CD4-positive, alpha-beta T cell (primary cell): ENCODE results near the gene PIK3AP1. TPM values are rescaled to one million over a fixed set of nuclear protein-coding genes. Genes with fewer than 3 reads are reported as not detected.

Source experiments
- ATAC-seq: fragments of 200-7000 bp; cut with Tn5 transposase; one replicate; pipeline ENCODE4 v1.10.0; 2022; ENCODE audit warnings: mild to moderate bottlenecking; ENCODE audit not compliant: poor library complexity
- CTCF ChIA-PET: fragments of 350-600 bp; sonication (Branson Sonifier 250); formaldehyde crosslinking; loops from one replicate; lab custom pipeline; 2021; ENCODE audit warnings: antibody characterized with exemption, inconsistent platforms; lab: Charles Lee
- POLR2A ChIA-PET: fragments of 350-600 bp; sonication (Branson Sonifier 250); formaldehyde crosslinking; loops from one replicate; lab custom pipeline; 2021; ENCODE audit warnings: antibody characterized with exemption, inconsistent platforms; lab: Charles Lee
- DNase-seq, 14 experiments: peaks; one replicate each; pipeline ENCODE4 v3.0.0-alpha.2; 2013 to 2020; ENCODE audit warnings: mixed read lengths in 2 of 14
- H3K27ac ChIP-seq, 2 donors: one replicate each; pipeline versions ENCODE4 v1.5.1 to v1.7.0; 2013; ENCODE audit warnings: low read length in 2 of 2, low read depth in 1 of 2, mild to moderate bottlenecking in 1 of 2
- H3K27me3 ChIP-seq, 2 experiments: 1 replicate in 1 of 2; 2 replicates in 1 of 2; pipeline versions ENCODE4 v1.6.1 to v1.7.0; 2013; ENCODE audit warnings: low read length in 2 of 2, control low read depth in 1 of 2, mild to moderate bottlenecking in 1 of 2, moderate library complexity in 1 of 2; ENCODE audit not compliant: insufficient read depth in 2 of 2, control insufficient read depth in 1 of 2
- H3K36me3 ChIP-seq: one replicate; pipeline ENCODE4 v1.6.1; 2013; ENCODE audit warnings: low read length, control low read depth; ENCODE audit not compliant: insufficient read depth
- H3K4me1 ChIP-seq: one replicate; pipeline ENCODE4 v1.6.1; 2013; ENCODE audit warnings: low read length, control low read depth; ENCODE audit not compliant: insufficient read depth
- H3K4me3 ChIP-seq: one replicate; pipeline ENCODE4 v1.5.1; 2013; ENCODE audit warnings: mild to moderate bottlenecking, low read length, moderate library complexity
- H3K9me3 ChIP-seq, 2 experiments: 1 replicate in 1 of 2; 2 replicates in 1 of 2; pipeline versions ENCODE4 v1.6.1 to v1.7.0; 2013; ENCODE audit warnings: low read length in 2 of 2, mild to moderate bottlenecking in 2 of 2, control low read depth in 1 of 2, moderate library complexity in 1 of 2; ENCODE audit not compliant: control insufficient read depth in 1 of 2, insufficient read depth in 1 of 2
- H3K27ac Mint-ChIP-seq: one replicate; pipeline ENCODE4 v1.8.0; 2020; ENCODE audit warnings: mixed read lengths
- H3K27me3 Mint-ChIP-seq: one replicate; pipeline ENCODE4 v1.8.0; 2021; ENCODE audit warnings: mixed read lengths
- H3K36me3 Mint-ChIP-seq: one replicate; pipeline ENCODE4 v1.8.0; 2021; ENCODE audit warnings: low read depth, mixed read lengths
- H3K4me1 Mint-ChIP-seq: one replicate; pipeline ENCODE4 v1.8.0; 2021; ENCODE audit warnings: low read depth, mixed read lengths
- H3K4me3 Mint-ChIP-seq: one replicate; pipeline ENCODE4 v1.8.0; 2020; ENCODE audit warnings: mild to moderate bottlenecking, mixed read lengths
- H3K9me3 Mint-ChIP-seq: one replicate; pipeline ENCODE4 v1.8.0; 2020; ENCODE audit warnings: mixed read lengths
- CTCF ChIP-seq: fragments of 200-600 bp; IDR thresholded peaks from one replicate; pipeline ENCODE4 v1.8.0; 2022; ENCODE audit warnings: antibody characterized with exemption, mild to moderate bottlenecking
- intact Hi-C, 2 experiments: fragments of 100-400 bp; cut with DNase I in 1 of 2; cut with micrococcal nuclease in 1 of 2; formaldehyde crosslinking; loops; one replicate each; pipeline versions ENCODE4 v1.15.1 to v1.9.0; 2023 to 2025; cut with DNase I, micrococcal nuclease
- total RNA-seq, 174 experiments: library from RNA in 2 of 174; stranded (reverse) in 2 of 174; gene quantifications; one replicate each; pipeline ENCODE4 v1.2.3 and lab custom pipeline; 2021 to 2026

PIK3AP1 gene
- total RNA-seq, 2 experiments from 2014 or later: 0.58 to 0.59 TPM

DNA sequence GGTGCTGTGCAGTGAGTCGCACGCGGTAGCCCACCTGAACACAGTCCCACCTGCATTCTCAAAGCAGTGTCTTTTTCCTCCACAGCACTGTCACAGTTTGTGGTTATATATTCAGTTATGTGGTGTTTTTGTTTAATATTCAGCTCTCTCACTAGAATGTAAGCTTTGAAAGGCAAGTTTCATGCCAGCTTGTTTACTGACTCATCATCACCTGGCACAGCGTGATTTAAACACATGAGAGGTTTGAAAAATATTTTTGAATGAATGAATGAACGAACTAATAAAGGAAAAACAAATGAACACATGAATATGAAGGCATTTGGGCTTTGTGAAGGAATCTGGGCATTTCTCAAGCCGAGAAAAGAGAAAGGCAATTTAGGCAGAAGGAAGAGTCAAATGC, 81.6 kb downstream of the PIK3AP1 start:
- H3K4me1 ChIP-seq: peaks cover 6% of the 10 kb centered on the region
- H3K4me3 ChIP-seq: no peak overlapping the region
- H3K27me3 Mint-ChIP-seq: no peaks in the 10 kb centered on the region
- no peaks in the 10 kb centered on the region for H3K9me3 ChIP-seq
- DNase-seq (no peak), ATAC-seq (no peak)
- no peak overlapping the region for H3K27ac Mint-ChIP-seq
- H3K27me3 ChIP-seq: no peaks in the 10 kb centered on the region
- no peaks in the 10 kb centered on the region for H3K4me1 Mint-ChIP-seq
- no peaks in the 10 kb centered on the region for H3K36me3 Mint-ChIP-seq
- CTCF ChIA-PET: no interaction called here
- no peaks in the 10 kb centered on the region for H3K9me3 Mint-ChIP-seq
- no peak overlapping the region for H3K27ac ChIP-seq
- POLR2A ChIA-PET: no interaction called here
- intact Hi-C loops: no loop called here
- TF ChIP-seq CTCF: no peak
- no peaks in the 10 kb centered on the region for H3K36me3 ChIP-seq
- no peak overlapping the region for H3K4me3 Mint-ChIP-seq

GRCh38 chr10:96638120-96638519, 82.2 kb downstream of the PIK3AP1 start:
- no peaks in the 10 kb centered on the region for H3K4me1 Mint-ChIP-seq
- ATAC-seq (no peak), DNase-seq (no peak)
- Histone ChIP-seq H3K4me1 (peaks cover 6% of the 10 kb centered on the region), H3K9me3 (no peaks in the 10 kb centered on the region), H3K4me3 (no peak overlapping the region), H3K27me3 (no peaks in the 10 kb centered on the region), H3K36me3 (no peaks in the 10 kb centered on the region), H3K27ac (no peak overlapping the region)
- POLR2A ChIA-PET: no interaction called here
- H3K36me3 Mint-ChIP-seq: no peaks in the 10 kb centered on the region
- no peak overlapping the region for H3K4me3 Mint-ChIP-seq
- no peak overlapping the region for H3K27ac Mint-ChIP-seq
- no peaks in the 10 kb centered on the region for H3K9me3 Mint-ChIP-seq
- no peak for TF ChIP-seq CTCF
- no peaks in the 10 kb centered on the region for H3K27me3 Mint-ChIP-seq
- CTCF ChIA-PET: no interaction called here
- intact Hi-C loops: no loop called here

GRCh38 chr10:96637709-96638108, 82.6 kb downstream of the PIK3AP1 start:
- Histone ChIP-seq H3K4me1 (peaks cover 6% of the 10 kb centered on the region), H3K9me3 (no peaks in the 10 kb centered on the region), H3K27ac (no peak overlapping the region), H3K27me3 (no peaks in the 10 kb centered on the region), H3K36me3 (no peaks in the 10 kb centered on the region), H3K4me3 (no peak overlapping the region)
- Mint-ChIP-seq H3K27me3 (no peaks in the 10 kb centered on the region), H3K4me1 (no peaks in the 10 kb centered on the region), H3K4me3 (no peak overlapping the region), H3K27ac (no peak overlapping the region), H3K36me3 (no peaks in the 10 kb centered on the region), H3K9me3 (no peaks in the 10 kb centered on the region)
- ChIA-PET POLR2A (no interaction called here), CTCF (no interaction called here)
- DNase-seq (no peak), ATAC-seq (no peak)
- intact Hi-C loops: no loop called here
- TF ChIP-seq CTCF: no peak
